Activated CD8-positive, alpha-beta T cell treated with anti-CD3 and anti-CD28 coated beads, Interleukin-2, amount 10 ng/mL, durations not matched to agents 7 days and 5 days (primary cell): Measurements from ENCODE around the gene CAPN12. TPM values are rescaled to one million over a fixed set of nuclear protein-coding genes. Genes with fewer than 3 reads are reported as not detected.

Experiments used
- ATAC-seq: fragments of 150-1000 bp; cut with Tn5 transposase; one replicate; pipeline ENCODE4 v1.10.0; 2021; ENCODE audit warnings: moderate library complexity
- CTCF ChIA-PET: fragments of 350-600 bp; sonication (Branson Sonifier 250); formaldehyde crosslinking; loops from one replicate; lab custom pipeline; 2021; ENCODE audit warnings: antibody characterized with exemption; lab: Charles Lee
- POLR2A ChIA-PET: fragments of 350-600 bp; sonication (Branson Sonifier 250); formaldehyde crosslinking; loops from one replicate; lab custom pipeline; 2021; ENCODE audit warnings: antibody characterized with exemption; lab: Charles Lee
- DNase-seq: peaks from one replicate; pipeline ENCODE4 v3.0.0-alpha.2; 2020
- H3K27ac Mint-ChIP-seq: one replicate; pipeline ENCODE4 v1.8.0; 2021; ENCODE audit warnings: mild to moderate bottlenecking, mixed read lengths
- H3K27me3 Mint-ChIP-seq: one replicate; pipeline ENCODE4 v1.8.0; 2021; ENCODE audit warnings: low read depth, mixed read lengths
- H3K36me3 Mint-ChIP-seq: one replicate; pipeline ENCODE4 v1.8.0; 2021; ENCODE audit warnings: low read depth, mixed read lengths
- H3K4me1 Mint-ChIP-seq: one replicate; pipeline ENCODE4 v1.8.0; 2021; ENCODE audit warnings: low read depth, mixed read lengths
- H3K4me3 Mint-ChIP-seq: one replicate; pipeline ENCODE4 v1.8.0; 2021; ENCODE audit warnings: mild to moderate bottlenecking, mixed read lengths
- H3K9me3 Mint-ChIP-seq: one replicate; pipeline ENCODE4 v1.8.0; 2022; ENCODE audit warnings: mixed read lengths; ENCODE audit not compliant: insufficient read depth
- total RNA-seq, 2 experiments: library from RNA; stranded (reverse); gene quantifications; one replicate each; pipeline ENCODE4 v1.2.3, GENCODE V29; 2021

The CAPN12 gene
- total RNA-seq, 2 experiments from 2014 or later: 12.2 to 16.2 TPM

DNA sequence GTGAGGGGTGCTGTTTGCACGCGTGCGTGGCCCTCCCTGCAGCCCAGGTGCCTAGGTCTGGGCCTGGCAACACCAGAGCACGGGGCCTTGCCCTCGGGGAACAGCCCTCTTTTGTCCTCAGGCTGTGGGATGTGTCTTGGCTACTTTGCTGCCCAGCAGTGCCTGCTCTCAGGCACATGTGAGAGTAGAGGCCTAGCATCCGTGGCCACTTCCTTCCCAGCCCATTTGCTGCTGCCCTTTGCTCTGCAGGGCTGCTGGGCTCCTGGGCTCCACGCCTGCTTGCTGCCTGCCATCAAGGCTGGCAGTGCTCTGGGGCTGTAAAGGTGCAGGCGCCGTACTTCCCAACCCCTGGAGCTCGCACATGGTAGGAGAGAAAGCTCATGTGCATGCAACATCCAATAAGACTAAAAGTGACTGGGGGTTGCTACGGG lies 46.6 kb downstream of the CAPN12 start:
- H3K27me3 Mint-ChIP-seq: no peaks in the 10 kb centered on the region
- H3K27ac Mint-ChIP-seq: no peak overlapping the region
- DNase-seq: no peak
- POLR2A ChIA-PET: no interaction called here
- H3K4me1 Mint-ChIP-seq: peaks cover 59% of the 10 kb centered on the region
- CTCF ChIA-PET: no interaction called here
- ATAC-seq: no peak
- H3K4me3 Mint-ChIP-seq: no peak overlapping the region
- H3K36me3 Mint-ChIP-seq: peaks cover 38% of the 10 kb centered on the region
- H3K9me3 Mint-ChIP-seq: no peaks in the 10 kb centered on the region

DNA sequence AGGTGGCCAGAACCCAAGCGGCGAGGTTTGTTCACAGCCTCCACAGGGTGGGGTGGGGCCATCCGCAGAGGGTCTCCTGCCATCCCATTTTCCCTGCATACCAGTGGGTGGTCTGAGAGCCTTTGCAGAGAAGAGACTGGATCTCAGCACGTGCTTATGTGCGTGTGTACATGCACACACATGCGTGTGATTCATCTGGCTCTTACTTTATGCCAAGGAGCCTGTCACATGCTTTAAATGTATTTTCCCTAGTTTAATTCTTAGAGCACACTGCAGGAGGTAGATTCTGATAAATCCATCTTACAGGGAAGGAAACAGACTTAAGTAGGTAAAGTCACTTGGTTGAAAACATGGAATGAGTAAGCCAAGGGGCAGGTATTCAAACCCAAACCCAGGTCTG lies 47.1 kb downstream of the CAPN12 start:
- DNase-seq (no peak), ATAC-seq (no peak)
- POLR2A ChIA-PET: no interaction called here
- no peaks in the 10 kb centered on the region for H3K9me3 Mint-ChIP-seq
- no peaks in the 10 kb centered on the region for H3K27me3 Mint-ChIP-seq
- no peak overlapping the region for H3K4me3 Mint-ChIP-seq
- CTCF ChIA-PET: no interaction called here
- peaks cover 64% of the 10 kb centered on the region for H3K4me1 Mint-ChIP-seq
- H3K27ac Mint-ChIP-seq: peak overlapping the region; percentile 33
- peaks cover 41% of the 10 kb centered on the region for H3K36me3 Mint-ChIP-seq

DNA sequence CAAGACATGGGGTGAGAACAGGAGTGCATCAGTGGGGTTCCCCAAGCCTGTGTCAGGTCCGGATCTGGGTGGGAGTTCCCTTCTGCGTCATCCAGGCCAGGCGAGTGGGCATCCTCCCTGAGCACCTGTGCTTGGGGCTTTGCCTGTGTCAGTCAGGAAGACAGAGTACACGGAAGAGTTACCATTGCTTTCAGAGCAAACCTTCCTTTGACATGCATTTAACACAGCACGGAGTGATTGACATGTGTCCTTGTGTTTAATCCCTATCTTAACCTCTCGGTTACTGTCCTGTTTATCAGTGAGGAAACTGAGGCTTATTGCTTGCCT lies 47.6 kb downstream of the CAPN12 start:
- peaks cover 45% of the 10 kb centered on the region for H3K36me3 Mint-ChIP-seq

DNA sequence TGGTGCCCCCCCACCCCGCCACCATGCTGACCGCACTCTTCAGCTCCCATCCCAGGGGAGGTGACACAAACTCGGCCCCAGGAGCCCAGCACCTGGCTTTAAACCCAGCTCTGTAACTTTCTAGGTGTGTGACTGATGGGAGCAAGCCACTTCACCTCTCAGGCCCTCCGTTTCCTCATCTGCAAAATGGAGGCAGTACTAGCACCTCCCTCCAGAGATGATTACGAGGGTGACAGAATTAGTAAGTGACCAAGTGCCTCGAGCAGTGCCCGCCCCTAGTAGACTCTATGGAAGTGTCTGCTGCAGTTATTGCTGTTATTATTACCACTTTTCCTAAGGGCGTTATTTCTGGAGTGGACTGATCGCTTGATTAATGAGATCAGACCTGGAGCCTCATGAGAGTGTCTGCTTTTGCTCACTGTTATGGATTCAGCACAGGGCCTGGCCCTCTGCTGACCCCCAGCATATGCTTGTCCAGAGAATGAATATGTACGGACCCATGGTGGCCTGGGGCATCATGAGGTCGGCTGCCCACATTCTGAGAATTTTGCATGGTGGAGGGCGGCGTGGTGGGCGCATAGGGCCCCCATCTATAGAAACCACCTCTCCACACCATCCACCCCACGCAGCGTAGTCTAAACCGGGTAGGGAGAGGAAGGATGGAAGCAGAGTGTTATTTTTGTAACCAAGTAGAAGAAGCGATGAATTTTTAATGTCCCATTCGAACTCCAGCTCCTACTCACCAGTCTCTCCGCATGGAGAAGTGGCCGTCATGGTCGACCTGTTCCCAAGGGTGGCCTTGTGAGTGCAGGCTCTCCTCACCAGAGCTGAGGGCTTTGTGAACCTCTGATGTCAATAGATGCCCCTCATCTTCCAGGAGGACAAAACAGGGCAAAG lies 48.2 kb downstream of the CAPN12 start:
- Mint-ChIP-seq H3K4me3 (no peak overlapping the region), H3K27ac (peak overlapping the region; percentile 88), H3K9me3 (no peaks in the 10 kb centered on the region), H3K36me3 (peaks cover 44% of the 10 kb centered on the region), H3K27me3 (no peaks in the 10 kb centered on the region), H3K4me1 (peaks cover 74% of the 10 kb centered on the region)
- no peak for ATAC-seq
- no peak for DNase-seq
- POLR2A ChIA-PET: no interaction called here
- CTCF ChIA-PET: interaction anchor here (0.9 kb wide), 1 partner anchor 9 kb away, joined by 3 read pairs; no protein-coding TSS in a partner anchor

More for the DNA sequence above, 47.6 kb downstream of the CAPN12 start:
- H3K27ac Mint-ChIP-seq: peak overlapping the region; percentile 33
- POLR2A ChIA-PET: no interaction called here
- no peak for ATAC-seq
- no peaks in the 10 kb centered on the region for H3K27me3 Mint-ChIP-seq
- CTCF ChIA-PET: interaction anchor here (0.9 kb wide), 1 partner anchor 10 kb away, joined by 3 read pairs; no protein-coding TSS in a partner anchor
- no peaks in the 10 kb centered on the region for H3K9me3 Mint-ChIP-seq
- peaks cover 69% of the 10 kb centered on the region for H3K4me1 Mint-ChIP-seq
- no peak overlapping the region for H3K4me3 Mint-ChIP-seq
- no peak for DNase-seq

DNA sequence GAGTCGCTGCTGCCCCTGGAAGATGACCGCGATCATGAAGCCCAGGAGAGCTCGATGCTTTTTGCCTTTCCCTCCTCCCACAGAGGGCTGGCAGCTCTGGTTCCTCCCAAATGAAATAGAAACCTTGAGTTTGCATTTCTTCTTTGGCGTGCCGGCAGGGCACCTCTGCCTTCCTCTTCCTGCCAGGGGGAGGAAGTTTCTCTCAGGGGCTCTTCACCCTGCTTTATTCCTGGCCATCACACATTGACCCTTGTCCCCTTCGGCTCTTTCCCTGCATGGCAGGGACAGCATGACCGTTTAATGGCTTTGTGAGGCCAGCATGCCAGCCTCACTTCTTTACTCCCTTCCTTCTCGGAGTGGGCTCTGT lies 49.0 kb downstream of the CAPN12 start:
- no peaks in the 10 kb centered on the region for H3K9me3 Mint-ChIP-seq
- ATAC-seq (no peak), DNase-seq (no peak)
- peaks cover 79% of the 10 kb centered on the region for H3K4me1 Mint-ChIP-seq
- peak overlapping the region; percentile 88 for H3K27ac Mint-ChIP-seq
- H3K36me3 Mint-ChIP-seq: peaks cover 39% of the 10 kb centered on the region
- no peak overlapping the region for H3K4me3 Mint-ChIP-seq
- no peaks in the 10 kb centered on the region for H3K27me3 Mint-ChIP-seq
- POLR2A ChIA-PET: interaction anchor here (0.6 kb wide), 1 partner anchor 82 kb away, joined by 4 read pairs; no protein-coding TSS in a partner anchor
- CTCF ChIA-PET: interaction anchor here (1.6 kb wide), 1 partner anchor 9 kb away, joined by 5 read pairs; no protein-coding TSS in a partner anchor

DNA sequence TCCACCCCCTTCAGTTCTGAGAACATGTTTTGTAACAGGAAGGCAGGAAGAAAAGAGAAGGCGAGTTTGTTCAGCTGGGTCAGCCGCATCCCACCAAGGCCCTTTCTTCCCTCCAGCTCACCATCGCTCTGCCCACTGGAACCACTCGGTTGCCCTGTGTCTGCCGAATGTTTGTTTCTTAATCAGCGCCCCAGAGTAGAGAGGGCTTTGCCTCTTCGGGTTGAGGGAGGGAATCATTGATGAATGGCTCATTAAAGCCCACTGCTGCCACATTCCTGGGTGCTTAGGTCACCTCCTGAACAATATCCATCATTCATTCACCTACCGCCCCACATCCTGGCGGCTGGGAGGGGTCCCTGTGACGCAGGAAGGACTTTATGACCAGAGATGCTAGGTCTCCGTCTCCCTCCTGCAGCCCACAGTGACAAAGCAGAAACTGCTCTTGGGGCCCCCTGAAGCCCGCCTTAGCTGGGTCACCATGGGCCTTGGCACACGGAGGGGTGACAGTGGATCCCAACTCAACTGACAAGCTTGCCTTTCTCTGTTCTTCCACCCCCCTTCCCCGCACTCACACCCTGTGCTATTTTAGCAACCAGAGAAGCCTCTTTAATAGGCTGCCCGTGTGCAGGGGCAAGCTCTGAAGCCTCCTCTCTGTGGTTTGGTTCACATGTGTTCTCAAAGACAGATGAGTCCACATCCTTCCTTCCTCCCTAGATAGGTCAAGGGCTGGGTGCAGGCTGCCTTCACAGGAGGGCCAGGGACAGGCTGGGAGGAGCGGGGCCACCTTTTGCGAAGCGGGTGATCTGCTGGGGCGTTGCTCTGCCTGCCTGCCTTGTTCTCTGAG lies 50.7 kb downstream of the CAPN12 start:
- Mint-ChIP-seq H3K36me3 (peaks cover 46% of the 10 kb centered on the region), H3K27me3 (no peaks in the 10 kb centered on the region), H3K4me3 (peak overlapping the region; percentile 61), H3K9me3 (no peaks in the 10 kb centered on the region), H3K4me1 (peaks cover 93% of the 10 kb centered on the region), H3K27ac (peak overlapping the region; percentile 88)
- ATAC-seq (peak; percentile 94), DNase-seq (peak; percentile 70)
- ChIA-PET POLR2A (interaction anchor here (0.8 kb wide), 1 partner anchor 37 kb away, joined by 3 read pairs; no protein-coding TSS in a partner anchor), CTCF (interaction anchor here (1.0 to 1.6 kb wide), 5 partner anchors 11 to 291 kb away, joined by 3 to 7 read pairs (median 4); partner anchors contain the start of genes FAM98C, MRPS12 and SARS2)

DNA sequence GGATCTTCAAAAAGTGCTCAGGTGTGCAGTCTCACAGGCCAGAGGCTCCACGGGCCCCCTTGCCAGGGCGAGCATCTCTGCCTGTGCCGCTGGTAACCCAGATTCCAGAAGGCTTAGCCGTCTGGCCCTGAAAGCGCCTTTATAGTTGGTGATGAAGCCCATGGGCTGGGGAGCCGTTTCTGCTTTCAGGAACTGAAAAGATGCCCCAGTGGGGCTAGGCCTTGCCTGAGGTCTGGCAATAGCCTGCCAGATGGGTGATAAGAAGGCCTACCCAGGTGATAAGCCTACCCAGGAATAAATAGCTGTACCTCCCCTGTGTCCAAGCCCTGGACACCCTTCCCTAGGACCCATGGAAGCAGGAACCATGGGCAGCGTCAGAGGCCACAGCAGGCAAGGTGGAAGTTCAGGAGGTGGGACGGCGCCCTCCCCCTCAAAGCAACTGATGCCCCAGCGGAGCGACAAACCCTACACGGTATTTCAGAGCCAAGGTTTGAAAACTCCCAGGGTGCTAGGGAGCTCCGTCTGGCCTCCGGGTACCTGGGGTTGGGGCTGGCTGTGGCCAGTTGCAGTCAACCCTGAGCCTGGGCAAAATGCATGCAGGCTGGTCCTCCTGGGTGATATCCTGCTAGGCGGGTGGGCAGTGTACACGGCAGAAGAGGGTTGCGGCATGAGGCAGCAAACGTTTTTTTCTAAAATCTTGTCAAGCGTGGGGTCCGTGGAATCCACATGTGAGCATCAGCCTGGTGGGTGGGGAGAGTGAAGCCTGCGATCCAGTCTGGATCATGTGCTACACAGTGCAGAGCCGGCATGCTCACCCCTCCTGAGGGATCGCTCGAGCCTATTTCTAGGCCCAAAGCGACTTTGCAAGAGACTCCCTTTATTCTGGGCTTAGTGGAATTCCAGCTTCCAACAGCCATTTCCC lies 51.6 kb downstream of the CAPN12 start:
- Mint-ChIP-seq H3K4me1 (peaks cover 88% of the 10 kb centered on the region), H3K4me3 (peak overlapping the region; percentile 61), H3K9me3 (no peaks in the 10 kb centered on the region), H3K27me3 (no peaks in the 10 kb centered on the region), H3K27ac (peak overlapping the region; percentile 88), H3K36me3 (peaks cover 49% of the 10 kb centered on the region)
- CTCF ChIA-PET: interaction anchor here (1.0 to 1.2 kb wide), 2 partner anchors 46 to 290 kb away, joined by 3 to 4 read pairs; partner anchors contain the start of gene FAM98C
- DNase-seq (no peak), ATAC-seq (no peak)
- POLR2A ChIA-PET: no interaction called here

DNA sequence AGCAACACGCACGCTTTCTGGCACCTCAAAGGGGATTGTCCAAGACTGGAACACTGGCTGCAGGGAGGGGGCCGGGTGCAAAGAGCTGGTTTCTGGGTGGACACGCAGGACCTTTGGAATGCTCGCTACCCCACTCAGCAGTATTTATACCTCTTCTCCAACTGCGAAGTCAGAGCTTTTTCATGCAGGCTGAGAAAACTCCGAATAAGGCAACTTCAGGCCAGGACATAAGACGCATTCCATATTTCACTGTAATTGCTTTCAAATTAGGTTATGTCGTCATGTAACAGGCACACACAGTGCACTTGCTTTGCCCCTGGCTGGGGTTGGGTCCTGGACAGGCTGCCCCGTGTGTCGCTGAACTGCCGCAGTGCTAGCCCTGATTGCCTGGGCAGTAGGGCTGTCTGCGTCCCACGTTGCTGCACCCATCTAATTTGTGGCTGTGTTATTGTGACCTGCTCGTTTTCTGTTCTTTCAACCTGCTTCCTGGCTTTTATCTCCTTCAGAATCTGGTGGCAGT lies 52.3 kb downstream of the CAPN12 start:
- DNase-seq (no peak), ATAC-seq (no peak)
- ChIA-PET POLR2A (no interaction called here), CTCF (interaction anchor here (1.0 kb wide), 1 partner anchor 238 kb away, joined by 3 read pairs; the partner anchor contains the start of genes MRPS12 and SARS2)
- Mint-ChIP-seq H3K9me3 (no peaks in the 10 kb centered on the region), H3K4me1 (peaks cover 89% of the 10 kb centered on the region), H3K27ac (peak overlapping the region; percentile 88), H3K4me3 (no peak overlapping the region), H3K27me3 (no peaks in the 10 kb centered on the region), H3K36me3 (peaks cover 55% of the 10 kb centered on the region)

DNA sequence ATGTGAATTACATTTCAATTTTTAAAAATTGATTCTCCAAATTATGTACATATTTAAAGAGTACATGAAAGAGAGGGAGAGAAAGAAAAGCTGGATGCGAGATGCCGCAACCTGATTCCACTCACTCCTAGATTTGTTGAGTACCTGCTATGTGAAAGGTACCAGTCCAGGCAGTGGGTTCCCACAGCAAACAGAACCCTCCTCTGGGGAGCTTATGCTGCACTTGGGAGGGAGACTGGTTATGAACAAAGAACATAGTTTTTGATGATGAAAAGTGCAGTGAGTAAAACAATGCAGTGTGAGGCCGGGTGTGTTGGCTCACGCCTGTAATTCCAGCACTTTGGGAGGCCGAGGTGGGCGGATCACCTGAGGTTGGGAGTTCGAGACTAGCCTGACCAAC lies 53.4 kb downstream of the CAPN12 start:
- ChIA-PET CTCF (interaction anchor here (1.0 to 1.4 kb wide), 3 partner anchors 20 to 239 kb away, joined by 3 to 7 read pairs (median 3); partner anchors contain the start of genes MRPS12 and SARS2), POLR2A (interaction anchor here (0.6 kb wide), 1 partner anchor 9 kb away, joined by 3 read pairs; no protein-coding TSS in a partner anchor)
- DNase-seq (no peak), ATAC-seq (no peak)
- Mint-ChIP-seq H3K4me1 (peaks cover 89% of the 10 kb centered on the region), H3K9me3 (no peaks in the 10 kb centered on the region), H3K27ac (no peak overlapping the region), H3K4me3 (no peak overlapping the region), H3K36me3 (peaks cover 44% of the 10 kb centered on the region), H3K27me3 (no peaks in the 10 kb centered on the region)

DNA sequence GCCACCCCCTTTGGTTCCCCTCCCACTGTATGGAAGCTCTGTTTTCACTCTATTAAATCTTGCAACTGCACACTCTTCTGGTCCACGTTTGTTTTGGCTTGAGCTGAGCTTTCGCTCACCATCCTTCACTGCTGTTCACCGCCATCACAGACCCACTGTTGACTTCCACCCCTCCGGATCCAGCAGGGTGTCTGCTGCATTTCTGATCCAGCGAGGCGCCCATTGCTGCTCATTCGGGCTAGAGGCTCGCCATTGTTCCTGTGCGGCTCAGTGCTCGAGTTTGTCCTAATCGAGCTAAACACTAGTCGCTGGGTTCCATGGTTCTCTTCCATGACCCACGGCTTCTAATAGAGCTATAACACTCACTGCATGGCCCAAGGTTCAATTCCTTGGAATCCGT lies 54.1 kb downstream of the CAPN12 start:
- POLR2A ChIA-PET: interaction anchor here (0.6 kb wide), 1 partner anchor 8 kb away, joined by 3 read pairs; no protein-coding TSS in a partner anchor
- CTCF ChIA-PET: interaction anchor here (1.4 kb wide), 1 partner anchor 19 kb away, joined by 3 read pairs; no protein-coding TSS in a partner anchor
- Mint-ChIP-seq H3K4me1 (peaks cover 89% of the 10 kb centered on the region), H3K36me3 (peaks cover 40% of the 10 kb centered on the region), H3K27ac (no peak overlapping the region), H3K27me3 (no peaks in the 10 kb centered on the region), H3K9me3 (no peaks in the 10 kb centered on the region), H3K4me3 (no peak overlapping the region)
- DNase-seq (no peak), ATAC-seq (no peak)
